Measurements from ENCODE around the gene PTP4A1. TPM values are rescaled to one million over a fixed set of nuclear protein-coding genes. Genes with fewer than 3 reads are reported as not detected.
"Not testable (repeated sequence)": the region's sequence is repeated elsewhere in the genome, so short reads cannot be mapped to it uniquely, and the experiment has no call there.

PTP4A1 gene
- total RNA-seq: 100 to 1,000 TPM in 1 of 4 donors, 10 to 100 TPM in 3; 31.4 to 100 (median 67.9) TPM

GRCh38 chr6:63572044-63572746, at the start of gene PTP4A1, which contains the start of gene LOC128125822:
PTP4A1 (plus strand) TSS chr6:63572480; CDS start chr6:63576881, 4,401 bp downstream.
LOC128125822 (plus strand) TSS chr6:63572480.
- peak; percentile 98 for DNase-seq
- no peaks in the 10 kb centered on the region for H3K9me3 ChIP-seq
- peaks cover 12 to 52% (median 24%) of the 10 kb centered on the region in 4 donors for H3K4me1 ChIP-seq
- TF ChIP-seq POLR2A (IDR thresholded peaks at IDR 0.05): peak; percentile 99
- TF ChIP-seq EP300 (IDR thresholded peaks at IDR 0.05; ENCODE audit: low read depth): peak; percentile 89
- TF ChIP-seq POLR2AphosphoS5 (IDR thresholded peaks at IDR 0.05): peak; percentile 97 to 99 (median 99)
- no peak for TF ChIP-seq CTCF (IDR thresholded peaks at IDR 0.05)
- peak within 1 kb of the TSS; percentile 86 to 98 (median 90) for H3K4me3 ChIP-seq
- 2% methylated on average over 51 of the region's 73 CpGs; no CpG with 5 or more reads in 1 of the 2 donors for WGBS, 2 donors (ENCODE audit: low coverage in 1 of 2)
- intact Hi-C loops (cut with DNase I; ENCODE audit: low total_unique reads): loop anchor here (5.0 kb wide), 1 partner anchor 220 kb away; no protein-coding TSS in a partner anchor
- in situ Hi-C loops (cut with MboI; ENCODE audit: low pct_ligation_motif_present in 1 of 4, low pct_unique_long_range_greater_than_20kb in 1 of 4, low sequenced_read_pairs in 3 of 4): no loop called here
- H3K27me3 ChIP-seq: no peaks in the 10 kb centered on the region
- peaks cover 0 to 8% (median 2%) of the 10 kb centered on the region in 4 donors for H3K36me3 ChIP-seq
- H3K27ac ChIP-seq: peak within 1 kb of the TSS; percentile 99 to 100 (median 100)

- WGBS, 2 donors (ENCODE audit: low coverage in 1 of 2): 70 to 80% methylated on average over 5 to 7 of the region's 7 CpGs
- DNase-seq; H3K4me1 ChIP-seq; intact Hi-C loops (cut with DNase I; ENCODE audit: low total_unique reads); H3K27ac ChIP-seq; H3K9me3 ChIP-seq; H3K27me3 ChIP-seq; H3K4me3 ChIP-seq; H3K36me3 ChIP-seq; in situ Hi-C loops (cut with MboI; ENCODE audit: low pct_ligation_motif_present in 1 of 4, low pct_unique_long_range_greater_than_20kb in 1 of 4, low sequenced_read_pairs in 3 of 4): not testable (repeated sequence)
Observed at GRCh38 chr6:63522911-63523287, 49.4 kb upstream of the PTP4A1 start.

- Histone ChIP-seq H3K27me3 (no peaks in the 10 kb centered on the region), H3K4me1 (peaks cover 0 to 13% (median 8%) of the 10 kb centered on the region in 4 donors), H3K36me3 (no peaks in the 10 kb centered on the region), H3K9me3 (no peaks in the 10 kb centered on the region), H3K4me3 (no peak overlapping the region), H3K27ac (no peak overlapping the region)
- TF ChIP-seq POLR2A (IDR thresholded peaks at IDR 0.05) (no peak), CTCF (IDR thresholded peaks at IDR 0.05) (no peak), EP300 (IDR thresholded peaks at IDR 0.05; ENCODE audit: low read depth) (no peak), POLR2AphosphoS5 (IDR thresholded peaks at IDR 0.05) (no peak)
- intact Hi-C loops (cut with DNase I; ENCODE audit: low total_unique reads) (no loop called here), in situ Hi-C loops (cut with MboI; ENCODE audit: low pct_ligation_motif_present in 1 of 4, low pct_unique_long_range_greater_than_20kb in 1 of 4, low sequenced_read_pairs in 3 of 4) (no loop called here)
- WGBS, 2 donors (ENCODE audit: low coverage in 1 of 2): 97 to 98% methylated on average over 4 of the region's 4 CpGs
- DNase-seq: no peak
Observed at GRCh38 chr6:63523630-63524029, 48.6 kb upstream of the PTP4A1 start.

- H3K9me3 ChIP-seq: no peaks in the 10 kb centered on the region
- DNase-seq: no peak
- H3K4me1 ChIP-seq: peaks cover 0 to 13% (median 8%) of the 10 kb centered on the region in 4 donors
- 80 to 100% methylated on average over 3 to 7 of the region's 7 CpGs for WGBS, 2 donors (ENCODE audit: low coverage in 1 of 2)
- TF ChIP-seq POLR2A (IDR thresholded peaks at IDR 0.05) (no peak), POLR2AphosphoS5 (IDR thresholded peaks at IDR 0.05) (no peak), CTCF (IDR thresholded peaks at IDR 0.05) (no peak), EP300 (IDR thresholded peaks at IDR 0.05; ENCODE audit: low read depth) (no peak)
- no peaks in the 10 kb centered on the region for H3K36me3 ChIP-seq
- no peak overlapping the region for H3K27ac ChIP-seq
- no peak overlapping the region for H3K4me3 ChIP-seq
- intact Hi-C loops (cut with DNase I; ENCODE audit: low total_unique reads) (no loop called here), in situ Hi-C loops (cut with MboI; ENCODE audit: low pct_ligation_motif_present in 1 of 4, low pct_unique_long_range_greater_than_20kb in 1 of 4, low sequenced_read_pairs in 3 of 4) (no loop called here)
- H3K27me3 ChIP-seq: no peaks in the 10 kb centered on the region
Observed at GRCh38 chr6:63525186-63525878, 46.9 kb upstream of the PTP4A1 start.
